MCF 10A (cell line): ENCODE measurements around the gene GPR119. TPM values are rescaled to one million over a fixed set of nuclear protein-coding genes. Genes with fewer than 3 reads are reported as not detected.
"Not testable (repeated sequence)": the region's sequence is repeated elsewhere in the genome, so short reads cannot be mapped to it uniquely, and the experiment has no call there.

Experiments used
- BruUV-seq: library from RNA; stranded (reverse); fragments of 400-500 nt; replicated peaks from 2 replicates; lab custom pipeline; 2021; lab: Mats Ljungman, UMichigan
- CTCF ChIA-PET: fragments of 300-600 bp; sonication (Branson Sonifier 250); formaldehyde crosslinking; extraction: SDS; loops from one replicate; lab custom pipeline; 2021; ENCODE audit warnings: antibody characterized with exemption, inconsistent platforms; lab: Yijun Ruan, JAX
- POLR2A ChIA-PET: fragments of 300-600, 350-650 bp; sonication (Branson Sonifier 250); formaldehyde crosslinking; extraction: SDS; loops from one replicate; lab custom pipeline; 2020; ENCODE audit warnings: antibody characterized with exemption, inconsistent platforms; lab: Yijun Ruan, JAX
- DNase-seq: peaks from one replicate; pipeline ENCODE4 v3.0.0-alpha.2; 2018; ENCODE audit not compliant: unreplicated experiment
- H3K27ac Mint-ChIP-seq: one replicate; pipeline ENCODE4 v1.8.0; 2022; ENCODE audit warnings: mild to moderate bottlenecking, low read depth, mixed read lengths; ENCODE audit not compliant: unreplicated experiment
- H3K27me3 Mint-ChIP-seq: one replicate; pipeline ENCODE4 v1.8.0; 2022; ENCODE audit warnings: mixed read lengths; ENCODE audit not compliant: insufficient read depth, unreplicated experiment
- H3K36me3 Mint-ChIP-seq: one replicate; pipeline ENCODE4 v1.8.0; 2022; ENCODE audit warnings: mild to moderate bottlenecking, moderate library complexity, mixed read lengths; ENCODE audit not compliant: insufficient read depth, unreplicated experiment
- H3K4me1 Mint-ChIP-seq: one replicate; pipeline ENCODE4 v1.8.0; 2022; ENCODE audit warnings: mixed read lengths; ENCODE audit not compliant: insufficient read depth, unreplicated experiment
- H3K4me3 Mint-ChIP-seq: one replicate; pipeline ENCODE4 v1.8.0; 2022; ENCODE audit warnings: mild to moderate bottlenecking, moderate library complexity, mixed read lengths; ENCODE audit not compliant: unreplicated experiment
- H3K9me3 Mint-ChIP-seq: one replicate; pipeline ENCODE4 v1.8.0; 2022; ENCODE audit warnings: mixed read lengths; ENCODE audit not compliant: unreplicated experiment
- CTCF ChIP-seq: fragments of 200-600 bp; IDR thresholded peaks from one replicate; pipeline ENCODE4 v1.8.0; 2022; ENCODE audit warnings: antibody characterized with exemption, mild to moderate bottlenecking; ENCODE audit not compliant: unreplicated experiment
- intact Hi-C: fragments of 100-400 bp; cut with micrococcal nuclease; formaldehyde crosslinking; loops from 2 replicates; pipeline ENCODE4 v1.14.1; 2022
- total RNA-seq: library from RNA; stranded (reverse); gene quantifications from 2 replicates; pipeline ENCODE4 v1.2.3, GENCODE V29; 2022

The GPR119 gene
- total RNA-seq, 1 experiment from 2014 or later, result not detected

- intact Hi-C loops, result no loop called here
- TF ChIP-seq CTCF, result no peak
- ChIA-PET CTCF (interaction anchor here (0.7 kb wide), 1 partner anchor 529 kb away, joined by 3 read pairs; no protein-coding TSS in a partner anchor), POLR2A (no interaction called here)
- no peak for DNase-seq
- BruUV-seq, result no TSS peak
- H3K27me3 Mint-ChIP-seq, result peaks cover 10% of the 10 kb centered on the region
- no peaks in the 10 kb centered on the region for H3K4me1 Mint-ChIP-seq
- no peaks in the 10 kb centered on the region for H3K9me3 Mint-ChIP-seq
- peaks cover 5% of the 10 kb centered on the region for H3K36me3 Mint-ChIP-seq
- no peak overlapping the region for H3K4me3 Mint-ChIP-seq
- no peak overlapping the region for H3K27ac Mint-ChIP-seq
These were observed 9.4 kb downstream of the GPR119 start for GRCh38 chrX:130376077-130376476.

- H3K27ac Mint-ChIP-seq, CTCF ChIA-PET, H3K36me3 Mint-ChIP-seq, H3K4me1 Mint-ChIP-seq, POLR2A ChIA-PET, BruUV-seq, H3K4me3 Mint-ChIP-seq, H3K9me3 Mint-ChIP-seq, intact Hi-C loops, DNase-seq: not testable (repeated sequence)
- peaks cover 33% of the 10 kb centered on the region for H3K27me3 Mint-ChIP-seq
These were observed 33.4 kb downstream of the GPR119 start for GRCh38 chrX:130352050-130352449.

GRCh38 chrX:130351567-130351966 is 33.9 kb downstream of the GPR119 start:
- Mint-ChIP-seq H3K4me3 (no peak overlapping the region), H3K9me3 (no peaks in the 10 kb centered on the region), H3K27me3 (peaks cover 33% of the 10 kb centered on the region), H3K4me1 (no peaks in the 10 kb centered on the region), H3K27ac (no peak overlapping the region), H3K36me3 (peaks cover 4% of the 10 kb centered on the region)
- no peak for DNase-seq
- POLR2A ChIA-PET, result no interaction called here
- no TSS peak for BruUV-seq
- intact Hi-C loops, result no loop called here
- CTCF ChIA-PET, result no interaction called here
- TF ChIP-seq CTCF, result no peak

- ChIA-PET CTCF (no interaction called here), POLR2A (no interaction called here)
- BruUV-seq, result no TSS peak
- Mint-ChIP-seq H3K9me3 (no peaks in the 10 kb centered on the region), H3K27ac (no peak overlapping the region), H3K4me3 (no peak overlapping the region), H3K36me3 (peaks cover 4% of the 10 kb centered on the region), H3K27me3 (peaks cover 33% of the 10 kb centered on the region), H3K4me1 (no peaks in the 10 kb centered on the region)
- intact Hi-C loops, result no loop called here
- DNase-seq, result no peak
- TF ChIP-seq CTCF, result no peak
These were observed 38.2 kb downstream of the GPR119 start for GRCh38 chrX:130347321-130347720.

GRCh38 chrX:130343411-130343810 is 42.1 kb downstream of the GPR119 start:
- peaks cover 32% of the 10 kb centered on the region for H3K27me3 Mint-ChIP-seq
- ChIA-PET POLR2A (no interaction called here), CTCF (interaction anchor here (2.3 kb wide), 1 partner anchor 50 kb away, joined by 7 read pairs; no protein-coding TSS in a partner anchor)
- peaks cover 6% of the 10 kb centered on the region for H3K4me1 Mint-ChIP-seq
- BruUV-seq, result no TSS peak
- no peaks in the 10 kb centered on the region for H3K36me3 Mint-ChIP-seq
- intact Hi-C loops, result no loop called here
- H3K27ac Mint-ChIP-seq, result no peak overlapping the region
- H3K9me3 Mint-ChIP-seq, result no peaks in the 10 kb centered on the region
- DNase-seq, result no peak
- no peak for TF ChIP-seq CTCF
- H3K4me3 Mint-ChIP-seq, result no peak overlapping the region
